GM18951 (cell line): ENCODE data around the gene NNMT.

ENCODE experiments used
- POLR2A ChIP-seq: IDR thresholded peaks from 4 replicates; pipeline ENCODE4 v1.6.1; 2011; ENCODE audit warnings: mild to moderate bottlenecking; ENCODE audit not compliant: insufficient read length, insufficient read depth; ENCODE audit errors: extremely low read depth
- in situ Hi-C: fragments of 300-500 bp; cut with MboI; formaldehyde crosslinking; loops from one replicate; pipeline ENCODE4 v1.12.0; 2022; ENCODE audit warnings: low sequenced_read_pairs, mixed read lengths, inconsistent platforms; ENCODE audit not compliant: unreplicated experiment

Gene NNMT

DNA sequence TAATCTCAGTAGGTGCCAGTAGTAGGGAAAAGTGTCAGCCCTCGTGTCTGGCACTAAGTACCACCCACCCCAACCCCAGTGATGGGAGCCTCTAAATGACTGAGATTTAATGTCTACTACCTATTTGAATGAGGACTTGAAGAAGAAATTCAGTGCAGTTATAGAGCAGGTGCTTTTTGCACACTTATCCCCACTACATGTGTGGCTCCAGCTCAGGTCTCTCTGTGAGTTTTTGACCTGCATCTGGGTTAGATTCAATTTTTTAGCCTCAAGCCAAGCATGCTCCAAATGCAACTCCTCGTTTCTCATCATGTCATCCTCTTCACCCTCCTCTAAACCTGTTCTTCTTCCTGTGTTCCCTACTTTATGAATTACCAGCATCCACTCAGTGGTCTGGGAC is 24.9 kb upstream of the NNMT start:
- in situ Hi-C loops = no loop called here
- no peak for TF ChIP-seq POLR2A

DNA sequence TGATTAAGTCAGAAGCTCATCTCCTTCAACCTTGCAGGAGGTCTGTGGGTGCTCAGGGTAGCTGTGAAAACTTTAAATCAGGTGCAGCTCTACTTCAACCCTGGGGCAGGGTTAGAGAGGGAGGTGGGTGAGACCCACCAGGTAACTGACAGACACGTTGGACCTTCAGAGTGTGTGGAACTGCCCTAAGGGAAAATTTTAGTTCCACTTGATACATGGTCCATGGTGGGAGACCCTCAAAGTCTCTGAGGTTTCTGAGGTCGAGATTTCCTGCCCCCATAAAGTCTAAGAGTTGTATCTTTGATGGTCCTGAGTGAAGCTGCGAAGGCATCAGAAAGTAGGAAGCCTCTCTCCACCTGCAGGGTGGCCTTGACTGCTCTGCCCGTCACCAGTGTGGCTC is 23.9 kb upstream of the NNMT start:
- no peak for TF ChIP-seq POLR2A
- in situ Hi-C loops = no loop called here

DNA sequence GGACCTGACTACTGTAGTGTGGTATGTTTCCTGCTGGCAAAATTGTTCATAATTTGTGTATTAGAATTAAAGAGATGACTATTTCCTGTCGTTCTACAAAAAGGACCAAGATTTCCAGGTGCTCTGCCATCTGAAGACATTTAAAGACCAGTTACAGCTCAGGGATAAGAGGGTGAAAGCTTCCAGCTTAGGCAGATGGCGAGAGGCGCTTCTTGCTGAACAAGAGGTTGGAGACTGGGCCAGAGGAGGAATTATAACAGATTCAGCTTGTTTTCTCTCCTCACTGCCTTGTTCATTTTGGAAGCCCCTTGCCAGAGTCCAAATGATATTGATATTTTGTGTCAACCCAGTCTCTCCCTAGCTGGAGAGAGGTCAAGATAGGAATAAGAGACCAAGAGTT is 23.1 kb upstream of the NNMT start:
- TF ChIP-seq POLR2A = no peak
- in situ Hi-C loops = no loop called here

DNA sequence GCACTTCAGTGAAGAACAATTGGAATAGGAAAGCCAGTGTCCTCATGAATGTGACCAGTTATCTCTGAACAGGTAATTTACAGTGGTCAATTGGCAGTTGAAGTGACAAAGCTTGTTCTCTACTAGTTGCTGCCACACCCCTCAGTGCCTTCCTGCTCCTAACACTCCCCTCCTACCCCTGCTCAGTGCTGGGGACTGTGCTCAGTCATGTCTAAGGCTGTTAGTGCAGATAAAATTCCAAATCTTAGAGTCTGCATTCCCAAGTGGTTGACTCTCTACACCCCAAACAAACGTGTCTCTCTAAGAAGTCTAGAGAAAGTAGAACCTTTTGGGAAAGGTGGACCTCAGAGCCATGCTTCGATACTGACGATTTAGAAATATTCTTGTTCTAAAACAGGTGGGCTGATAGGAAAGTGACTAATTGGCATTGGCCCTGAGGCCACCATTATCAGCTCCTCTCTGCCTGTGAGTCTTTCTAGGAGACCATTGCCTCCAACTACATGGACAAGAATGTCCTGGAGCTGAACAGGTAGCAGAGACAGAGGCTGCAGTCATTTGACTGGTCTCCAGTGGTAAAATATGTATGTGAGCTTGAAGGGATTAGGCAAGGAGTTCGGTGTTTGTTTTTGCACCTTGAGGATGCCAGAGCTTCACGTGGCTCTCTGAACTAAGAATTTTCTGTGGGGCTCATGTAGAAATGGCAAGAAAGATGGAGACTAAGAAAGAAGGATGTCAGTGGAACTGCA is 22.1 kb upstream of the NNMT start:
- no peak for TF ChIP-seq POLR2A
- in situ Hi-C loops = no loop called here

DNA sequence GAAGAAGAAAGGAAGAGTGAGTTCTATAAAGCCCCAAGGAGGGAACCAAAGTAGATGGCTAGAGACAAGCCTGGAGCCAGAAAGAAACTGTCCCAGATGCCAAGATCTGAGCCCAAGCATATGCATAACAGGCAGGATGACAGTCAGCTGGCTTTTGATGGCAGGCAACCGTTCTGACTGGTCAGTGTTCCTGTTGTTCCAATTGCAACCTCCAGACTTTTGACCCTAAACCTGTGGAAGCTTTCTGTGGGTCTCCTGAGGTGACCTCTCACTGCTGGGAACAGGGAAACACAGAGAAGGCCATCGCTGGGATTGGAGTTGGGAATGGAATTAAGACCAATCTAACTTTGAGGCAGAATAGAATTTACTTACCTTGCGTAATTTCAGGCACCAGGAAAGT is 21.6 kb upstream of the NNMT start:
- in situ Hi-C loops = no loop called here
- no peak for TF ChIP-seq POLR2A

DNA sequence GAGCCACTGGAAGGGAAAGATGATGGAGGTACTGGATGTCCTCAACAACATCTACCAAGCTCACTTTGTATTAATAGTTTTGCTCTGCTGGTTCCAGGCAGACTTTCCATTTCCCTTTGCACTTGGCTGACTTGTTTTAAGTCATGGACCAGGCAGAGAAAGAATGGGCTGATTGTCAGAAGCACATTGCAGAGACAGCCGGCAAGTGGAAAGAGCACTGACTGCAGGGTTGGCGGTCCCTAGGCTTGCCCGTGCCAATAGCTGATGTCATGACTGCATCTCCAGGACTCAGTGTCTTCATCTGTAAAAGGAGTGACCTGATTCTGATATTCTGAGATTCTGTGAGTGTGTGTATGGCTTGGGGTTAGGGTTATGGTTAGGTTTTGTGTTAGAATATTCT is 20.9 kb upstream of the NNMT start:
- no peak for TF ChIP-seq POLR2A
- in situ Hi-C loops = no loop called here

DNA sequence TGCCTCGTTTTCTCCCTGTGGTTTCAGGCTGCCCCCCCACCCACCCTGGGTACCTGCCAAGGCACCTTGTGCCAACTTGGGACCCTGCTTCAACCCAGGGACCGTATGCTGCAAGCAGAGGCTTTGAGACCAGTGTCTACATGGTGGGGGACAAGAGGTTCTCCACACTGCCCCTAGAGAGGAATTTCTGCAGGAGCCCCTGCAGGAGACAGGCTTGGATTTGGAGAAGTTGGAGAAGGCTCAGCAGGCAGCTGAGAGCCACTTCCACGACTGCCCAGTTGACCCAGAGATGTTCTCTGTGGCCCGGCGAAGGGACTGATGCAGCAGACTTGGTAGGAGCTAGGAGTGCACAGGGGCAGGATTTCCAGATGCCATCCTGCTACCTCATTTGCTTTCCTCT is 20.1 kb upstream of the NNMT start:
- in situ Hi-C loops = no loop called here
- TF ChIP-seq POLR2A = no peak

DNA sequence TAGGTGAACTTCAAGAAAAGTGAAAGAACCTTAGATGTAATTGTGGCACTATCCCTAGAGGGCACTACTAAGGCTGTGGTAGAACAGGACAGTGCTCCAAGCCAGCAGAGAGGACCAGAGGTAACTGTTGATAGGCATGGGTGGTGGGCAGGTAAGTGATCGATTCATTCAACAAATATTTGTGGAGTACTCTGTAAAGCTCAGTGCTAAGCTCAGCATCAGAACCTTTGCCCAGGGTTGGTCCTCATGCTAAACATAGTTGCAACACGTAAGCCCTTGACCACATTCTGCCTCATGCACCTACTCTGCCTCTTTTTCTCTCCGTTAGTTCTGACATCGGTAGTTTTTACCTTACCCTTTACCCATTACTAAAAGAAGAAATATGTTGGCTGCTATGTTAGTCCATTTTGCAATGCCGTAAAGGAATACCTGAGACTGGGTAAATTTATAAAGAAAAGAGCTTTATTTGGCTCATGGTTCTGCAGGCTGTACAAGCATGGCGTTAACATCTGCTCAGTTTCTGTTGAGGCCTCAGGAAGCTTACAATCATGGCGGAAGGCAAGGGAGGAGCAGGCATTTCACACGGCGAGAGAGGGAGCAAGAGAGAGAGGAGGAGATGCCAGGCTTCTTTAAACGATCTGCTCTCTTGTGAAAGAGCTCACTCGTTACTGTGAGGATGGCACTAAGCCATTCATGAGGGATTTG is 18.4 kb upstream of the NNMT start:
- TF ChIP-seq POLR2A = no peak
- in situ Hi-C loops = no loop called here

DNA sequence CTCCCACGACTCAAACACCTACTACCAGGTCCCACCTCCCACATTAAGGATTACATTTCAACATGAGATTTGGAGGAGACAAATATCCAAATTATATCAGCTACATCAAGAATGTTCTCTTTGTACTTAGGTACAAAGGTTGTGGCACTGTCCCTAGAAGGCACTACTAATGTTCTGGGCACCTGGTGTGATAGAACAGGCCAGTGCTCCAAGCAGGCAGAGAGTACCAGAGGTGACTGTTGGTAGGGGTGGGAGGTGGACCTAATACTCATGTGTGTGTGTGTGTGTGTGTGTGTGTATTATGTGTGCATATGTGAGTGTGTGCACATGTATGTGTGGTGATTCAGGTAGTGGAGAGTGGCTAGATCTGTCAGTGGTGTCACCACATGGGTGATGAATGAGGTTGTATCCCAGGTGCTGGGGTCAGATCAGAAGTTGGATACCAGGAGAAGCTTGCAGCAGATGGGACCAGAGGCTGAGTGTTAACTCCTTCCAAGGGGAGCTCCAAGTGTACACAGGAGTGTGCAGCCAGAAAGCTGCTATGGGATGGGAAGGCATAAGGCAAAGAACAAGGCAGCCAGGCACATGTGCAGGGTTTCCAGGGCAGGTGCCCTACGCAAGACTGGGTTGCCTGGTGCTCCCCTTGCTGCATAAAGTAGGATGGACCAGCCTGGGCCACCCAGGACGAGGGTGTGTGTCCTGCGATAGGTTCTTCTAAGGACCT is 17.7 kb upstream of the NNMT start:
- no peak for TF ChIP-seq POLR2A
- in situ Hi-C loops = no loop called here

DNA sequence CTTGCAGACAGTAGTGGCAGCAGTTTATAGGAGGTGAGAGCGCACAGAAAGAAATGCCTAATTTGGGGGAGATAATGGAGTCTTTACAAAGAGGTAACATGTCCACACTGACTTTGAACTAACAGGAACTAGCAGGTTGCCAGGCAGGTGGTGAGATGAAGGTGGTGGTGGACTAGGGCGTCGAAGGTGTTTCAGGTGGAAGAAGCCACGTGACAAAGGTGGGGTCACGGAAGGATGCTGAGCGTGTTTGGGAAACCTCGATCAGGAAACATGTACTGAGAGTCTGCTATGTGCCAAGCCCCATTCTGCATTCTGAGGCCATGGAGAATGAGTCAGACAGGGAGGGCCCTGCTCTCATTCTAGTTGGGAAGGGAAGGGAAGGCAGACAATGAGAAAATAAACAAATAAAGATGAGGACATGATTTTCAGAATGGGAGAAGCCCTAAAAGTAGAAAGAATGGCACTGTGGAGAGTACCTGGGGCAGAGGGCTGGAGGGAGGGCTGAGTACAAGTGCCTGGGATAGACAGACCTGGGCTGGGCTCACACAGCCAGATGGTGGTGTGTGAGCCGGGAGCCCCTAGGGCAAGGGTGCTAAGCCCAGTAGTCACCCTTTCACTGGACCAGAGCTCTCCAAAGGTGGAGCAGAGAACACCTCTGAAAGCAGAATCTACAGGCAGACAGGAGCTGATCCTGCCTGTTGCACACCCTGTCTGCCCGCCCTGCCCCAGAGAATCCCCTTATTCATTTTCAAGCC is 16.2 kb upstream of the NNMT start:
- in situ Hi-C loops = no loop called here
- TF ChIP-seq POLR2A = no peak

DNA sequence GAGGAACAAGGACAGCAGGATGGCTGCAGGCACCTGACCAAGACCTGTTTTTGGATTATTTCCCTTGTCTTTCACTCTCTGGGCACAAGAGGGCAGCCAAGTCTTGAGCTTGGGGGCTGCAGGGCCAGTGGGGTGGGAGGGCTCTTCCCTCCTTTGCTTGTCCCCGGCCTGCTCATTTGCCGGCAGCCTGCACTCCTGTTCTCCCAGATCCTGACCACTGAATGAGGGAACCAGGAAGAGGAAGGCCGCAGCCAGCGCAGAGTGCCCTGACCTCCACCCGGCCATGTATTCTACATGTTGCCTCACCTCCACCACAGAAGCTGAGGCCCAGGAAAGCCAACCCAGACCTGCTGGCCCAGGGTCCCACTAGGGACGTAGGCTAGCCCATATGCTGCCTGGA is 15.5 kb upstream of the NNMT start:
- no peak for TF ChIP-seq POLR2A
- in situ Hi-C loops = no loop called here

DNA sequence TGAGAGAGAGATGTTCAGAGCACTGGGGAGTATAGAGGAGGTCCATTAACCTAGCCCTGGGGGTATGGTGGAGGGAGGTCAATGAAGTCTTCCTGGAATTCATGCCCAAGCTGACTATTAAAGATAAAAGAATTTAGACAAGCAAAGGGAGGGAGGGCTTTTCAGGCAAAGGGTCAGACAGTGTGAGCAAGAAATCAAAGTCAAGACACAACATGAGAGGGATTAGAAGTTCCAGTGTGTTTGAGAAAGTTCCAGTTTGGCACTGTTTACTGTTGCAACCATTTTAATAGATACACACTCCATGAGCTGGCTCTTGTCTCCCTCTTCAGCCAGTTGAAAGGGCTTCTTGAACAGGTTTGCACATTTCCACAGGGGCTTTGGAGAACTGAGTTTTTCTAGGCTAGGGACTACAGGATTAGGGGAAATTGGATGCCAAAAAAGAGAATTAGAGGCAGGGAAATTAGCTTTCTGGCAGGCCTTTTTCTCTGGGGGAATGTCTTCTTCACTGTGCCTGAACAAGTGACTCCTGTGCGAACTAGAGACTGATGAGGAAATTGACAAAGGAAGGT is 14.7 kb upstream of the NNMT start:
- in situ Hi-C loops = no loop called here
- TF ChIP-seq POLR2A = no peak

DNA sequence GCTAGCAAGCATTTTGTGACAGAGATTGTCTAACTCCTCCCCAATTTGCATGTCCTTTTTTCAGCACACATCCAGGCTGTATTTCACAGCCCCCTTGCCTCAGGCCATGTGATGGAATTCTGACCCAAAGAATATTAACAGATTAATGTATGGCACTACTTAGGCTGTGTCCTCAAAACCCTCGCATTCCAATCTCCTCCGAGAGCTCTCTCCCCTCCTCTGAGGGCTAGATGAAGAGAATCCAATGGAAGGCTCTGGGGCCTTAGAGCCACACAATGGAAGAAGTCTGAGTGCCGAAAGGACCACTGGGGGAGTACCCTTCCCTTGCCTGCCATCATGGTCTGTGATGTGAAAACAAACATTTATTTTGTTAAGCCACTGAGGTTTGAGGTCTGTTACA is 13.7 kb upstream of the NNMT start:
- in situ Hi-C loops = no loop called here
- TF ChIP-seq POLR2A = no peak
